ENCODE data around the gene SRA1.

SRA1 gene

GRCh38 chr5:140545606-140546005 lies 11.7 kb downstream of the SRA1 start:
- H3K4me1 ChIP-seq (ENCODE audit: control insufficient read depth, insufficient read depth, low read length, poor library complexity, severe bottlenecking): peaks cover 23% of the 10 kb centered on the region
- H3K36me3 ChIP-seq (ENCODE audit: control insufficient read depth, insufficient read depth, low read length): peaks cover 43% of the 10 kb centered on the region
- no peaks in the 10 kb centered on the region for H3K27me3 ChIP-seq (replicated peaks; ENCODE audit: control insufficient read depth, insufficient read depth, low read length, poor library complexity, severe bottlenecking)
- H3K4me3 ChIP-seq (ENCODE audit: insufficient read depth, low read depth, low read length, poor library complexity, severe bottlenecking): no peak overlapping the region
- DNase-seq: no peak
- no peak overlapping the region for H3K27ac ChIP-seq (ENCODE audit: insufficient read depth, low read length, poor library complexity, severe bottlenecking)
- no peaks in the 10 kb centered on the region for H3K9me3 ChIP-seq (ENCODE audit: control insufficient read depth, low read length)

GRCh38 chr5:140544986-140545385 lies 12.3 kb downstream of the SRA1 start:
- Histone ChIP-seq H3K36me3 (ENCODE audit: control insufficient read depth, insufficient read depth, low read length) (peaks cover 43% of the 10 kb centered on the region), H3K9me3 (ENCODE audit: control insufficient read depth, low read length) (no peaks in the 10 kb centered on the region), H3K4me3 (ENCODE audit: insufficient read depth, low read depth, low read length, poor library complexity, severe bottlenecking) (no peak overlapping the region), H3K27me3 (replicated peaks; ENCODE audit: control insufficient read depth, insufficient read depth, low read length, poor library complexity, severe bottlenecking) (no peaks in the 10 kb centered on the region), H3K27ac (ENCODE audit: insufficient read depth, low read length, poor library complexity, severe bottlenecking) (no peak overlapping the region), H3K4me1 (ENCODE audit: control insufficient read depth, insufficient read depth, low read length, poor library complexity, severe bottlenecking) (peaks cover 23% of the 10 kb centered on the region)
- DNase-seq: no peak

GRCh38 chr5:140542972-140543371 lies 14.3 kb downstream of the SRA1 start:
- H3K36me3 ChIP-seq (ENCODE audit: control insufficient read depth, insufficient read depth, low read length): peaks cover 55% of the 10 kb centered on the region
- H3K4me3 ChIP-seq (ENCODE audit: insufficient read depth, low read depth, low read length, poor library complexity, severe bottlenecking): no peak overlapping the region
- no peak overlapping the region for H3K27ac ChIP-seq (ENCODE audit: insufficient read depth, low read length, poor library complexity, severe bottlenecking)
- no peak for DNase-seq
- H3K27me3 ChIP-seq (replicated peaks; ENCODE audit: control insufficient read depth, insufficient read depth, low read length, poor library complexity, severe bottlenecking): no peaks in the 10 kb centered on the region
- H3K4me1 ChIP-seq (ENCODE audit: control insufficient read depth, insufficient read depth, low read length, poor library complexity, severe bottlenecking): peaks cover 12% of the 10 kb centered on the region
- H3K9me3 ChIP-seq (ENCODE audit: control insufficient read depth, low read length): no peaks in the 10 kb centered on the region

- H3K27ac ChIP-seq (ENCODE audit: insufficient read depth, low read length, poor library complexity, severe bottlenecking): no peak overlapping the region
- H3K9me3 ChIP-seq (ENCODE audit: control insufficient read depth, low read length): no peaks in the 10 kb centered on the region
- peaks cover 67% of the 10 kb centered on the region for H3K36me3 ChIP-seq (ENCODE audit: control insufficient read depth, insufficient read depth, low read length)
Observed at GRCh38 chr5:140540227-140540626, 17.0 kb downstream of the SRA1 start.

GRCh38 chr5:140524003-140524402 lies 33.3 kb downstream of the SRA1 start:
- H3K4me1 ChIP-seq (ENCODE audit: control insufficient read depth, insufficient read depth, low read length, poor library complexity, severe bottlenecking): no peaks in the 10 kb centered on the region
- no peak overlapping the region for H3K4me3 ChIP-seq (ENCODE audit: insufficient read depth, low read depth, low read length, poor library complexity, severe bottlenecking)
- no peaks in the 10 kb centered on the region for H3K27me3 ChIP-seq (replicated peaks; ENCODE audit: control insufficient read depth, insufficient read depth, low read length, poor library complexity, severe bottlenecking)
- H3K27ac ChIP-seq (ENCODE audit: insufficient read depth, low read length, poor library complexity, severe bottlenecking): no peak overlapping the region
- H3K36me3 ChIP-seq (ENCODE audit: control insufficient read depth, insufficient read depth, low read length): peaks cover 47% of the 10 kb centered on the region
- H3K9me3 ChIP-seq (ENCODE audit: control insufficient read depth, low read length): no peaks in the 10 kb centered on the region
- no peak for DNase-seq

More at GRCh38 chr5:140540227-140540626, 17.0 kb downstream of the SRA1 start:
- no peak for DNase-seq
- Histone ChIP-seq H3K4me1 (ENCODE audit: control insufficient read depth, insufficient read depth, low read length, poor library complexity, severe bottlenecking) (no peaks in the 10 kb centered on the region), H3K27me3 (replicated peaks; ENCODE audit: control insufficient read depth, insufficient read depth, low read length, poor library complexity, severe bottlenecking) (no peaks in the 10 kb centered on the region), H3K4me3 (ENCODE audit: insufficient read depth, low read depth, low read length, poor library complexity, severe bottlenecking) (no peak overlapping the region)

GRCh38 chr5:140513124-140513523 lies 44.1 kb downstream of the SRA1 start:
- H3K4me3 ChIP-seq (ENCODE audit: insufficient read depth, low read depth, low read length, poor library complexity, severe bottlenecking): no peak overlapping the region
- H3K27ac ChIP-seq (ENCODE audit: insufficient read depth, low read length, poor library complexity, severe bottlenecking): no peak overlapping the region
- H3K27me3 ChIP-seq (replicated peaks; ENCODE audit: control insufficient read depth, insufficient read depth, low read length, poor library complexity, severe bottlenecking): no peaks in the 10 kb centered on the region
- H3K36me3 ChIP-seq (ENCODE audit: control insufficient read depth, insufficient read depth, low read length): peaks cover 56% of the 10 kb centered on the region
- H3K9me3 ChIP-seq (ENCODE audit: control insufficient read depth, low read length): no peaks in the 10 kb centered on the region
- DNase-seq: no peak
- H3K4me1 ChIP-seq (ENCODE audit: control insufficient read depth, insufficient read depth, low read length, poor library complexity, severe bottlenecking): no peaks in the 10 kb centered on the region

- Histone ChIP-seq H3K36me3 (ENCODE audit: control insufficient read depth, insufficient read depth, low read length) (peaks cover 79% of the 10 kb centered on the region), H3K9me3 (ENCODE audit: control insufficient read depth, low read length) (no peaks in the 10 kb centered on the region), H3K4me1 (ENCODE audit: control insufficient read depth, insufficient read depth, low read length, poor library complexity, severe bottlenecking) (no peaks in the 10 kb centered on the region), H3K27me3 (replicated peaks; ENCODE audit: control insufficient read depth, insufficient read depth, low read length, poor library complexity, severe bottlenecking) (no peaks in the 10 kb centered on the region), H3K4me3 (ENCODE audit: insufficient read depth, low read depth, low read length, poor library complexity, severe bottlenecking) (no peak overlapping the region), H3K27ac (ENCODE audit: insufficient read depth, low read length, poor library complexity, severe bottlenecking) (no peak overlapping the region)
- no peak for DNase-seq
Observed at GRCh38 chr5:140509898-140510297, 47.4 kb downstream of the SRA1 start.

- Histone ChIP-seq H3K4me1 (ENCODE audit: control insufficient read depth, insufficient read depth, low read length, poor library complexity, severe bottlenecking) (no peaks in the 10 kb centered on the region), H3K27ac (ENCODE audit: insufficient read depth, low read length, poor library complexity, severe bottlenecking) (no peak overlapping the region), H3K9me3 (ENCODE audit: control insufficient read depth, low read length) (no peaks in the 10 kb centered on the region), H3K27me3 (replicated peaks; ENCODE audit: control insufficient read depth, insufficient read depth, low read length, poor library complexity, severe bottlenecking) (no peaks in the 10 kb centered on the region), H3K4me3 (ENCODE audit: insufficient read depth, low read depth, low read length, poor library complexity, severe bottlenecking) (no peak overlapping the region), H3K36me3 (ENCODE audit: control insufficient read depth, insufficient read depth, low read length) (peaks cover 29% of the 10 kb centered on the region)
- no peak for DNase-seq
Observed at GRCh38 chr5:140502834-140503233, 54.4 kb downstream of the SRA1 start.
